Calu3 (cell line): ENCODE results near the gene DOCK7. TPM values are rescaled to one million over a fixed set of nuclear protein-coding genes. Genes with fewer than 3 reads are reported as not detected.

Experiments used
- BruUV-seq: library from RNA; stranded (reverse); fragments of 400-500 nt; replicated peaks from 2 replicates; lab custom pipeline; 2021; lab: Mats Ljungman, UMichigan
- CTCF ChIA-PET: fragments of 300-600 bp; sonication (Branson Sonifier 250); formaldehyde crosslinking; loops from one replicate; lab custom pipeline; 2022; ENCODE audit warnings: antibody characterized with exemption; lab: Charles Lee
- DNase-seq: peaks from one replicate; pipeline ENCODE4 v3.0.0; 2022
- H3K27ac Mint-ChIP-seq: one replicate; pipeline ENCODE4 v1.8.0; 2022; ENCODE audit warnings: mixed read lengths; ENCODE audit not compliant: unreplicated experiment
- H3K27me3 Mint-ChIP-seq: one replicate; pipeline ENCODE4 v1.8.0; 2022; ENCODE audit warnings: mixed read lengths; ENCODE audit not compliant: unreplicated experiment
- H3K36me3 Mint-ChIP-seq: one replicate; pipeline ENCODE4 v1.8.0; 2022; ENCODE audit warnings: mild to moderate bottlenecking, moderate library complexity, mixed read lengths; ENCODE audit not compliant: insufficient read depth, unreplicated experiment
- H3K4me1 Mint-ChIP-seq: one replicate; pipeline ENCODE4 v1.8.0; 2022; ENCODE audit warnings: mild to moderate bottlenecking, low read depth, mixed read lengths; ENCODE audit not compliant: unreplicated experiment
- H3K4me3 Mint-ChIP-seq: one replicate; pipeline ENCODE4 v1.8.0; 2022; ENCODE audit warnings: mild to moderate bottlenecking, low read depth, moderate library complexity, mixed read lengths; ENCODE audit not compliant: unreplicated experiment
- H3K9me3 Mint-ChIP-seq: one replicate; pipeline ENCODE4 v1.8.0; 2022; ENCODE audit warnings: low read depth, mixed read lengths; ENCODE audit not compliant: unreplicated experiment
- CTCF ChIP-seq: fragments of 200-600 bp; IDR thresholded peaks from one replicate; pipeline ENCODE4 v1.8.0; 2022; ENCODE audit warnings: antibody characterized with exemption; ENCODE audit not compliant: unreplicated experiment
- intact Hi-C: fragments of 100-400 bp; cut with micrococcal nuclease; formaldehyde crosslinking; loops from one replicate; pipeline ENCODE4 v1.10.0; 2022; ENCODE audit not compliant: unreplicated experiment
- total RNA-seq: library from RNA; stranded (reverse); gene quantifications from 2 replicates; pipeline ENCODE4 v1.2.3, GENCODE V29; 2022

DOCK7 gene
- total RNA-seq, 1 experiment from 2014 or later, result 48.6 TPM

GRCh38 chr1:62492521-62492920 is 195.7 kb downstream of the DOCK7 start:
- intact Hi-C loops, result no loop called here
- Mint-ChIP-seq H3K36me3 (no peaks in the 10 kb centered on the region), H3K27me3 (no peaks in the 10 kb centered on the region), H3K4me3 (no peak overlapping the region), H3K27ac (no peak overlapping the region), H3K9me3 (no peaks in the 10 kb centered on the region), H3K4me1 (no peaks in the 10 kb centered on the region)
- no TSS peak for BruUV-seq
- no peak for DNase-seq
- CTCF ChIA-PET, result no interaction called here
- no peak for TF ChIP-seq CTCF

DNA sequence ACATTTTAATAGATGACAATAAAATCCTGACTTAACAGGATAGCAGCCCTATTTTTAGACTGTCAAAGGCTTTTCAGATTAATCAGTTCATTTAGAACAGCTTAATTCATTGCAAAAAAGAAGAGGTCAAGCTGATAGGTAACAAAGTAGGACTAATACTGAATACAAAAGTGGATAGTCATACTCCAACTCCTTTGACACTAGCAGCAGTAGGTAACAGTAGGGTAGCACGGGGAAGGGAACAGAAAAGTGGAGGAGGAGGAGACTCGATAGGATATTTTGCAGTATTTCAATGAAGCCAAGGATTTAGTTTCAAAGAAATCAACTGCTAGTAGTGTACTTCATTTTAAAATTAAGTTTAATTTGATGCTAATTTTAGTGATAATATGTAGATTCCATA is 200.2 kb downstream of the DOCK7 start:
- no peak for DNase-seq
- H3K4me3 Mint-ChIP-seq, result no peak overlapping the region
- H3K4me1 Mint-ChIP-seq, result no peaks in the 10 kb centered on the region
- intact Hi-C loops, result loop anchor here (10.0 kb wide), 1 partner anchor 1843 kb away; no protein-coding TSS in a partner anchor
- no peak overlapping the region for H3K27ac Mint-ChIP-seq
- no peaks in the 10 kb centered on the region for H3K9me3 Mint-ChIP-seq
- CTCF ChIA-PET, result no interaction called here
- BruUV-seq, result no TSS peak
- no peak for TF ChIP-seq CTCF
- H3K36me3 Mint-ChIP-seq, result no peaks in the 10 kb centered on the region
- no peaks in the 10 kb centered on the region for H3K27me3 Mint-ChIP-seq

- no peaks in the 10 kb centered on the region for H3K27me3 Mint-ChIP-seq
- CTCF ChIA-PET, result no interaction called here
- H3K4me3 Mint-ChIP-seq, result no peak overlapping the region
- H3K36me3 Mint-ChIP-seq, result no peaks in the 10 kb centered on the region
- H3K4me1 Mint-ChIP-seq, result no peaks in the 10 kb centered on the region
- no peak for TF ChIP-seq CTCF
- intact Hi-C loops, result loop anchor here (10.0 kb wide), 1 partner anchor 1840 kb away; no protein-coding TSS in a partner anchor
- DNase-seq, result no peak
- no peak overlapping the region for H3K27ac Mint-ChIP-seq
- no TSS peak for BruUV-seq
- no peaks in the 10 kb centered on the region for H3K9me3 Mint-ChIP-seq
Measured at GRCh38 chr1:62484824-62485468, 203.2 kb downstream of the DOCK7 start.

DNA sequence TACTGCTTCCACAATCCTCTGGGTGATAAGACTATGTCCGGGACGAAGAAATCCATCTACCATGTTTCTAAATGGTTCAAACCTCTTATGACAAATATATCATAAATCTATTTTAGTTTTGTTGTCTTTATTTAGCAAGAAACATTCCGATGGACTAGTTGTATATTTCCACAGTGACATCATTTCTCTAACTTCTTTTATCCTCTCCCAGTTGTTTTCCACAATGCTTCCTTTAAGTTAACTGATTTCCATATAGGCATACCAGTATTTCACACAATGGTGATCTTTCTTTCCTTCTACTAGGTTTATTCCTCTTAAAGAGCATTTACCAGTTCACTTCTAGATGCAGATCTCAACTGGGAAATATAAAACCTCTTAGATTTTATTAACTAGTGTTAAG is 206.5 kb downstream of the DOCK7 start:
- no peaks in the 10 kb centered on the region for H3K4me1 Mint-ChIP-seq
- H3K27me3 Mint-ChIP-seq, result no peaks in the 10 kb centered on the region
- H3K4me3 Mint-ChIP-seq, result no peak overlapping the region
- no peak for DNase-seq
- no peak for TF ChIP-seq CTCF
- H3K36me3 Mint-ChIP-seq, result no peaks in the 10 kb centered on the region
- intact Hi-C loops, result loop anchor here (10.0 kb wide), 1 partner anchor 1837 kb away; no protein-coding TSS in a partner anchor
- no peaks in the 10 kb centered on the region for H3K9me3 Mint-ChIP-seq
- no TSS peak for BruUV-seq
- CTCF ChIA-PET, result no interaction called here
- H3K27ac Mint-ChIP-seq, result no peak overlapping the region
